GM23338 (cell line): ENCODE results near the gene NRP1. TPM values are rescaled to one million over a fixed set of nuclear protein-coding genes. Genes with fewer than 3 reads are reported as not detected.

Experiments
- ATAC-seq: fragments of 200-7000 bp; cut with Tn5 transposase; 3 replicates; pipeline ENCODE4 v1.9.1; 2020
- DNase-seq: peaks from one replicate; pipeline ENCODE4 v3.0.0-alpha.2; 2015; ENCODE audit warnings: low spot score
- H2AFZ ChIP-seq: fragments of 200-600 bp; sonication (generic); 2 replicates; pipeline ENCODE4 v1.8.0; 2016; ENCODE audit warnings: antibody characterized with exemption, mild to moderate bottlenecking, moderate library complexity
- H3F3A ChIP-seq: fragments of 200-600 bp; sonication (generic); replicated peaks from 2 replicates; pipeline ENCODE4 v1.8.0; 2017; ENCODE audit warnings: antibody characterized with exemption, mixed run types, low read depth
- H3K27ac ChIP-seq: fragments of 200-600 bp; sonication (generic); 2 replicates; pipeline ENCODE4 v1.6.1; 2016; ENCODE audit warnings: low read depth
- H3K27me3 ChIP-seq: fragments of 200-600 bp; sonication (generic); 2 replicates; pipeline ENCODE4 v1.8.0; 2016; ENCODE audit warnings: mild to moderate bottlenecking, mixed run types, moderate library complexity; ENCODE audit not compliant: insufficient read depth
- H3K36me3 ChIP-seq: fragments of 200-600 bp; sonication (generic); 2 replicates; pipeline ENCODE4 v1.8.0; 2016; ENCODE audit warnings: mild to moderate bottlenecking; ENCODE audit not compliant: insufficient read depth
- H3K4me1 ChIP-seq: fragments of 200-600 bp; sonication (generic); 2 replicates; pipeline ENCODE4 v1.8.0; 2016; ENCODE audit warnings: mild to moderate bottlenecking, moderate library complexity; ENCODE audit not compliant: insufficient read depth
- H3K4me2 ChIP-seq: fragments of 200-600 bp; sonication (generic); 2 replicates; pipeline ENCODE4 v1.7.1; 2017; ENCODE audit warnings: mixed run types
- H3K4me3 ChIP-seq: fragments of 200-600 bp; sonication (generic); 2 replicates; pipeline ENCODE4 v1.6.1; 2016; ENCODE audit warnings: mixed run types
- H3K79me2 ChIP-seq: fragments of 200-600 bp; sonication (generic); replicated peaks from 2 replicates; pipeline ENCODE4 v1.8.0; 2017; ENCODE audit warnings: mild to moderate bottlenecking; ENCODE audit not compliant: insufficient read depth
- H3K9me2 ChIP-seq: fragments of 200-600 bp; sonication (generic); 2 replicates; pipeline ENCODE4 v1.8.0; 2017; ENCODE audit not compliant: insufficient read depth
- H4K20me1 ChIP-seq: fragments of 200-600 bp; sonication (generic); replicated peaks from 2 replicates; pipeline ENCODE4 v1.8.0; 2017; ENCODE audit warnings: mild to moderate bottlenecking; ENCODE audit not compliant: insufficient read depth
- H3K27ac Mint-ChIP-seq: 2 replicates; pipeline ENCODE4 v1.8.0; 2020; ENCODE audit warnings: inconsistent platforms, mild to moderate bottlenecking, moderate library complexity, mixed read lengths
- H3K27me3 Mint-ChIP-seq: 3 replicates; pipeline ENCODE4 v1.8.0; 2022; ENCODE audit warnings: low read depth, mild to moderate bottlenecking, moderate library complexity, mixed read lengths, inconsistent platforms; ENCODE audit not compliant: insufficient read depth, poor library complexity
- H3K36me3 Mint-ChIP-seq: 3 replicates; pipeline ENCODE4 v1.8.0; 2021; ENCODE audit warnings: low read depth, mild to moderate bottlenecking, inconsistent platforms, moderate library complexity, mixed read lengths
- H3K4me1 Mint-ChIP-seq: 3 replicates; pipeline ENCODE4 v1.8.0; 2020; ENCODE audit warnings: mild to moderate bottlenecking, inconsistent platforms, mixed read lengths
- H3K4me3 Mint-ChIP-seq: 3 replicates; pipeline ENCODE4 v1.8.0; 2021; ENCODE audit warnings: moderate library complexity, mild to moderate bottlenecking, inconsistent platforms, mixed read lengths
- H3K9me3 Mint-ChIP-seq: 3 replicates; pipeline ENCODE4 v1.8.0; 2020; ENCODE audit warnings: moderate library complexity, mild to moderate bottlenecking, inconsistent platforms, mixed read lengths
- CREB1 ChIP-seq: fragments of 250-450 bp; sonication (Bioruptor Pico); IDR thresholded peaks from 2 replicates; pipeline ENCODE4 v1.5.0; 2020; ENCODE audit warnings: low read depth, mild to moderate bottlenecking, moderate library complexity
- EZH2phosphoT487 ChIP-seq: fragments of 200-600 bp; sonication (generic); IDR thresholded peaks from one replicate; pipeline ENCODE4 v1.8.1; 2018; ENCODE audit warnings: antibody characterized with exemption; ENCODE audit not compliant: unreplicated experiment
- JUNB ChIP-seq: IDR thresholded peaks from one replicate; pipeline ENCODE4 v1.6.1; 2016; ENCODE audit warnings: antibody characterized with exemption; ENCODE audit not compliant: unreplicated experiment
- NANOG ChIP-seq: IDR thresholded peaks from 2 replicates; pipeline ENCODE4 v1.6.1; 2016; ENCODE audit warnings: antibody characterized with exemption, borderline replicate concordance
- POLR2AphosphoS5 ChIP-seq: IDR thresholded peaks from 2 replicates; pipeline ENCODE4 v1.6.1; 2016; ENCODE audit warnings: antibody characterized with exemption, low read depth
- STAT1 ChIP-seq: IDR thresholded peaks from one replicate; pipeline ENCODE4 v1.6.1; 2016; ENCODE audit warnings: antibody characterized with exemption; ENCODE audit not compliant: unreplicated experiment
- ZNF114 ChIP-seq: fragments of 250-450 bp; sonication (Bioruptor Pico); IDR thresholded peaks from 2 replicates; pipeline ENCODE4 v1.5.0; 2020; ENCODE audit warnings: mild to moderate bottlenecking, moderate library complexity
- ZNF331 ChIP-seq: fragments of 250-450 bp; sonication (Bioruptor Pico); IDR thresholded peaks from 2 replicates; pipeline ENCODE4 v1.5.0; 2020; ENCODE audit warnings: low read depth, mild to moderate bottlenecking, moderate library complexity
- polyA plus RNA-seq: library from polyadenylated mRNA; unstranded; fragments of >200 nt; fragmentation: Nextera tagmentation; extraction: Ambion mirVana; gene quantifications from 2 replicates; pipeline ENCODE4 v1.2.1, GENCODE V29; 2016
- total RNA-seq: library from RNA; depleted of rRNA; stranded (reverse); fragments of >200 nt; shearing (Covaris generic); gene quantifications from 2 replicates; pipeline ENCODE4 v1.2.3, GENCODE V29; 2014
- TF ChIP-seq, protein P1 (sequence below): fragments of 250-450 bp; sonication (Bioruptor Pico); IDR thresholded peaks from 2 replicates; pipeline ENCODE4 v1.5.0; 2020; ENCODE audit warnings: mild to moderate bottlenecking, moderate library complexity
- TF ChIP-seq, protein P2 (sequence below): IDR thresholded peaks from 2 replicates; pipeline ENCODE4 v1.6.1; 2016; ENCODE audit warnings: antibody characterized with exemption
- TF ChIP-seq, protein P3 (sequence below): IDR thresholded peaks from one replicate; pipeline ENCODE4 v1.6.1; 2018; ENCODE audit warnings: antibody characterized with exemption; ENCODE audit not compliant: unreplicated experiment
- TF ChIP-seq, protein P4 (sequence below), 2 experiments: fragments of 200-600 bp in 1 of 2; sonication (generic) in 1 of 2; conservative IDR thresholded peaks; 2 replicates each; pipeline versions ENCODE4 v1.5.1 to v1.6.1; 2016 to 2017; ENCODE audit warnings: antibody characterized with exemption in 2 of 2, low read depth in 2 of 2, mild to moderate bottlenecking in 2 of 2, moderate library complexity in 1 of 2

NRP1 gene
- total and polyA plus RNA-seq, 2 experiments from 2014 or later: 2.9 to 3.5 TPM

DNA sequence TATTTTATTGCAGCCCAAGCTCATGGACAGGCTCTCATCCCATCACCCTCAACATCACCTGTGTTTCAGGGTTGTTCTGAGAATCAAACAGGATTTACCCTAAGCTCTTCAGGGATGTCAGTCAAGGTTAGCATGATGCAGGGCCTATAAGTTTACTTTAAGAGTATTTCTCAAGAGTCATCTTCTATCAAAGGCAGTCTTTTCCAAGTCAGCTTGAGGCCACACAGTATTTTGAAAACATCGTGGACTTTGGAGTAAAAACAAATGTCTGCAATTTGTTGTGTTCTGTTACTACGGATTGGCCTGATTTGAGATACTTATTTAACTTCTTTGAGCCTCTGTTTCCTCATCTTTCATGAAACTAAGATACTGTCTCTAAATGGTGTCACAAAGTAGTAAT is 42.0 kb upstream of the NRP1 start:
- TF ChIP-seq, protein P1, sequence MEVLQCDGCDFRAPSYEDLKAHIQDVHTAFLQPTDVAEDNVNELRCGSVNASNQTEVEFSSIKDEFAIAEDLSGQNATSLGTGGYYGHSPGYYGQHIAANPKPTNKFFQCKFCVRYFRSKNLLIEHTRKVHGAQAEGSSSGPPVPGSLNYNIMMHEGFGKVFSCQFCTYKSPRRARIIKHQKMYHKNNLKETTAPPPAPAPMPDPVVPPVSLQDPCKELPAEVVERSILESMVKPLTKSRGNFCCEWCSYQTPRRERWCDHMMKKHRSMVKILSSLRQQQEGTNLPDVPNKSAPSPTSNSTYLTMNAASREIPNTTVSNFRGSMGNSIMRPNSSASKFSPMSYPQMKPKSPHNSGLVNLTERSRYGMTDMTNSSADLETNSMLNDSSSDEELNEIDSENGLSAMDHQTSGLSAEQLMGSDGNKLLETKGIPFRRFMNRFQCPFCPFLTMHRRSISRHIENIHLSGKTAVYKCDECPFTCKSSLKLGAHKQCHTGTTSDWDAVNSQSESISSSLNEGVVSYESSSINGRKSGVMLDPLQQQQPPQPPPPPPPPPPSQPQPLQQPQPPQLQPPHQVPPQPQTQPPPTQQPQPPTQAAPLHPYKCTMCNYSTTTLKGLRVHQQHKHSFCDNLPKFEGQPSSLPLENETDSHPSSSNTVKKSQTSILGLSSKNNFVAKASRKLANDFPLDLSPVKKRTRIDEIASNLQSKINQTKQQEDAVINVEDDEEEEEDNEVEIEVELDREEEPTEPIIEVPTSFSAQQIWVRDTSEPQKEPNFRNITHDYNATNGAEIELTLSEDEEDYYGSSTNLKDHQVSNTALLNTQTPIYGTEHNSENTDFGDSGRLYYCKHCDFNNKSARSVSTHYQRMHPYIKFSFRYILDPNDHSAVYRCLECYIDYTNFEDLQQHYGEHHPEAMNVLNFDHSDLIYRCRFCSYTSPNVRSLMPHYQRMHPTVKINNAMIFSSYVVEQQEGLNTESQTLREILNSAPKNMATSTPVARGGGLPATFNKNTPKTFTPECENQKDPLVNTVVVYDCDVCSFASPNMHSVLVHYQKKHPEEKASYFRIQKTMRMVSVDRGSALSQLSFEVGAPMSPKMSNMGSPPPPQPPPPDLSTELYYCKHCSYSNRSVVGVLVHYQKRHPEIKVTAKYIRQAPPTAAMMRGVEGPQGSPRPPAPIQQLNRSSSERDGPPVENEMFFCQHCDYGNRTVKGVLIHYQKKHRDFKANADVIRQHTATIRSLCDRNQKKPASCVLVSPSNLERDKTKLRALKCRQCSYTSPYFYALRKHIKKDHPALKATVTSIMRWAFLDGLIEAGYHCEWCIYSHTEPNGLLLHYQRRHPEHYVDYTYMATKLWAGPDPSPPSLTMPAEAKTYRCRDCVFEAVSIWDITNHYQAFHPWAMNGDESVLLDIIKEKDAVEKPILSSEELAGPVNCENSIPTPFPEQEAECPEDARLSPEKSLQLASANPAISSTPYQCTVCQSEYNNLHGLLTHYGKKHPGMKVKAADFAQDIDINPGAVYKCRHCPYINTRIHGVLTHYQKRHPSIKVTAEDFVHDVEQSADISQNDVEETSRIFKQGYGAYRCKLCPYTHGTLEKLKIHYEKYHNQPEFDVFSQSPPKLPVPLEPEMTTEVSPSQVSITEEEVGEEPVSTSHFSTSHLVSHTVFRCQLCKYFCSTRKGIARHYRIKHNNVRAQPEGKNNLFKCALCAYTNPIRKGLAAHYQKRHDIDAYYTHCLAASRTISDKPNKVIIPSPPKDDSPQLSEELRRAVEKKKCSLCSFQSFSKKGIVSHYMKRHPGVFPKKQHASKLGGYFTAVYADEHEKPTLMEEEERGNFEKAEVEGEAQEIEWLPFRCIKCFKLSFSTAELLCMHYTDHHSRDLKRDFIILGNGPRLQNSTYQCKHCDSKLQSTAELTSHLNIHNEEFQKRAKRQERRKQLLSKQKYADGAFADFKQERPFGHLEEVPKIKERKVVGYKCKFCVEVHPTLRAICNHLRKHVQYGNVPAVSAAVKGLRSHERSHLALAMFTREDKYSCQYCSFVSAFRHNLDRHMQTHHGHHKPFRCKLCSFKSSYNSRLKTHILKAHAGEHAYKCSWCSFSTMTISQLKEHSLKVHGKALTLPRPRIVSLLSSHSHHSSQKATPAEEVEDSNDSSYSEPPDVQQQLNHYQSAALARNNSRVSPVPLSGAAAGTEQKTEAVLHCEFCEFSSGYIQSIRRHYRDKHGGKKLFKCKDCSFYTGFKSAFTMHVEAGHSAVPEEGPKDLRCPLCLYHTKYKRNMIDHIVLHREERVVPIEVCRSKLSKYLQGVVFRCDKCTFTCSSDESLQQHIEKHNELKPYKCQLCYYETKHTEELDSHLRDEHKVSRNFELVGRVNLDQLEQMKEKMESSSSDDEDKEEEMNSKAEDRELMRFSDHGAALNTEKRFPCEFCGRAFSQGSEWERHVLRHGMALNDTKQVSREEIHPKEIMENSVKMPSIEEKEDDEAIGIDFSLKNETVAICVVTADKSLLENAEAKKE (CRISPR knock-in tag): no peak
- TF ChIP-seq, protein P2, sequence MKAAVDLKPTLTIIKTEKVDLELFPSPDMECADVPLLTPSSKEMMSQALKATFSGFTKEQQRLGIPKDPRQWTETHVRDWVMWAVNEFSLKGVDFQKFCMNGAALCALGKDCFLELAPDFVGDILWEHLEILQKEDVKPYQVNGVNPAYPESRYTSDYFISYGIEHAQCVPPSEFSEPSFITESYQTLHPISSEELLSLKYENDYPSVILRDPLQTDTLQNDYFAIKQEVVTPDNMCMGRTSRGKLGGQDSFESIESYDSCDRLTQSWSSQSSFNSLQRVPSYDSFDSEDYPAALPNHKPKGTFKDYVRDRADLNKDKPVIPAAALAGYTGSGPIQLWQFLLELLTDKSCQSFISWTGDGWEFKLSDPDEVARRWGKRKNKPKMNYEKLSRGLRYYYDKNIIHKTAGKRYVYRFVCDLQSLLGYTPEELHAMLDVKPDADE: no peak
- no peak for TF ChIP-seq STAT1
- no peak for TF ChIP-seq EZH2phosphoT487
- TF ChIP-seq, protein P3, sequence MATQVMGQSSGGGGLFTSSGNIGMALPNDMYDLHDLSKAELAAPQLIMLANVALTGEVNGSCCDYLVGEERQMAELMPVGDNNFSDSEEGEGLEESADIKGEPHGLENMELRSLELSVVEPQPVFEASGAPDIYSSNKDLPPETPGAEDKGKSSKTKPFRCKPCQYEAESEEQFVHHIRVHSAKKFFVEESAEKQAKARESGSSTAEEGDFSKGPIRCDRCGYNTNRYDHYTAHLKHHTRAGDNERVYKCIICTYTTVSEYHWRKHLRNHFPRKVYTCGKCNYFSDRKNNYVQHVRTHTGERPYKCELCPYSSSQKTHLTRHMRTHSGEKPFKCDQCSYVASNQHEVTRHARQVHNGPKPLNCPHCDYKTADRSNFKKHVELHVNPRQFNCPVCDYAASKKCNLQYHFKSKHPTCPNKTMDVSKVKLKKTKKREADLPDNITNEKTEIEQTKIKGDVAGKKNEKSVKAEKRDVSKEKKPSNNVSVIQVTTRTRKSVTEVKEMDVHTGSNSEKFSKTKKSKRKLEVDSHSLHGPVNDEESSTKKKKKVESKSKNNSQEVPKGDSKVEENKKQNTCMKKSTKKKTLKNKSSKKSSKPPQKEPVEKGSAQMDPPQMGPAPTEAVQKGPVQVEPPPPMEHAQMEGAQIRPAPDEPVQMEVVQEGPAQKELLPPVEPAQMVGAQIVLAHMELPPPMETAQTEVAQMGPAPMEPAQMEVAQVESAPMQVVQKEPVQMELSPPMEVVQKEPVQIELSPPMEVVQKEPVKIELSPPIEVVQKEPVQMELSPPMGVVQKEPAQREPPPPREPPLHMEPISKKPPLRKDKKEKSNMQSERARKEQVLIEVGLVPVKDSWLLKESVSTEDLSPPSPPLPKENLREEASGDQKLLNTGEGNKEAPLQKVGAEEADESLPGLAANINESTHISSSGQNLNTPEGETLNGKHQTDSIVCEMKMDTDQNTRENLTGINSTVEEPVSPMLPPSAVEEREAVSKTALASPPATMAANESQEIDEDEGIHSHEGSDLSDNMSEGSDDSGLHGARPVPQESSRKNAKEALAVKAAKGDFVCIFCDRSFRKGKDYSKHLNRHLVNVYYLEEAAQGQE: no peak
- TF ChIP-seq JUNB: no peak
- no peak for TF ChIP-seq NANOG
- no peak for TF ChIP-seq ZNF331 (CRISPR knock-in tag)
- no peak for TF ChIP-seq POLR2AphosphoS5
- TF ChIP-seq CREB1: no peak
- TF ChIP-seq ZNF114 (CRISPR knock-in tag): no peak
- TF ChIP-seq, protein P4, sequence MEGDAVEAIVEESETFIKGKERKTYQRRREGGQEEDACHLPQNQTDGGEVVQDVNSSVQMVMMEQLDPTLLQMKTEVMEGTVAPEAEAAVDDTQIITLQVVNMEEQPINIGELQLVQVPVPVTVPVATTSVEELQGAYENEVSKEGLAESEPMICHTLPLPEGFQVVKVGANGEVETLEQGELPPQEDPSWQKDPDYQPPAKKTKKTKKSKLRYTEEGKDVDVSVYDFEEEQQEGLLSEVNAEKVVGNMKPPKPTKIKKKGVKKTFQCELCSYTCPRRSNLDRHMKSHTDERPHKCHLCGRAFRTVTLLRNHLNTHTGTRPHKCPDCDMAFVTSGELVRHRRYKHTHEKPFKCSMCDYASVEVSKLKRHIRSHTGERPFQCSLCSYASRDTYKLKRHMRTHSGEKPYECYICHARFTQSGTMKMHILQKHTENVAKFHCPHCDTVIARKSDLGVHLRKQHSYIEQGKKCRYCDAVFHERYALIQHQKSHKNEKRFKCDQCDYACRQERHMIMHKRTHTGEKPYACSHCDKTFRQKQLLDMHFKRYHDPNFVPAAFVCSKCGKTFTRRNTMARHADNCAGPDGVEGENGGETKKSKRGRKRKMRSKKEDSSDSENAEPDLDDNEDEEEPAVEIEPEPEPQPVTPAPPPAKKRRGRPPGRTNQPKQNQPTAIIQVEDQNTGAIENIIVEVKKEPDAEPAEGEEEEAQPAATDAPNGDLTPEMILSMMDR (conservative IDR thresholded peaks at IDR 0.05; ENCODE audit: low read depth in 2 of 2): no peak
- Histone ChIP-seq H2AFZ (no peak overlapping the region), H4K20me1 (no peaks in the 10 kb centered on the region), H3F3A (no peaks in the 10 kb centered on the region), H3K36me3 (no peaks in the 10 kb centered on the region), H3K27me3 (no peaks in the 10 kb centered on the region), H3K79me2 (no peaks in the 10 kb centered on the region), H3K9me2 (peaks cover 9% of the 10 kb centered on the region; the same call in 1 of the 2 replicates), H3K4me2 (no peak overlapping the region), H3K27ac (no peak overlapping the region), H3K4me1 (no peaks in the 10 kb centered on the region), H3K4me3 (no peak overlapping the region)
- DNase-seq (no peak), ATAC-seq (no peak)
- H3K4me1 Mint-ChIP-seq: peaks cover 2% of the 10 kb centered on the region; the same call in 1 of the 3 replicates
- no peaks in the 10 kb centered on the region for H3K27me3 Mint-ChIP-seq
- no peak overlapping the region for H3K4me3 Mint-ChIP-seq
- H3K27ac Mint-ChIP-seq: no peak overlapping the region
- no peaks in the 10 kb centered on the region for H3K36me3 Mint-ChIP-seq
- H3K9me3 Mint-ChIP-seq: no peaks in the 10 kb centered on the region
